Measurements from ENCODE around the gene NSMF.

GRCh38 chr9:137435980-137436760 is 23.0 kb downstream of the NSMF start:
- TF ChIP-seq CTCF (IDR thresholded peaks at IDR 0.05), result no peak
- no peak for TF ChIP-seq POLR2A (IDR thresholded peaks at IDR 0.05)
- peak; percentile 50 for TF ChIP-seq POLR2AphosphoS5 (IDR thresholded peaks at IDR 0.05)
